Astrocyte of the hippocampus (primary cell): ENCODE measurements around the gene TXNDC16.
"Not testable (repeated sequence)": the region's sequence is repeated elsewhere in the genome, so short reads cannot be mapped to it uniquely, and the experiment has no call there.

ENCODE experiments used
- DNase-seq: peaks from one replicate; pipeline ENCODE4 v3.0.0; 2011; ENCODE audit warnings: low read depth, low spot score

Gene TXNDC16

GRCh38 chr14:52552063-52552988 is at the start of gene TXNDC16, which contains the start of gene GPR137C:
TSS of gene TXNDC16 (minus strand) at chr14:52552505. CDS start at chr14:52543557, 8,948 bp downstream.
TSS of gene GPR137C (plus strand) at chr14:52552836. CDS start at chr14:52553148, 312 bp downstream.
- DNase-seq, result peak; percentile 100

GRCh38 chr14:52599974-52600373 is 47.7 kb upstream of the TXNDC16 start:
- no peak for DNase-seq

- no peak for DNase-seq
Observed at GRCh38 chr14:52598568-52598967, 46.3 kb upstream of the TXNDC16 start.

GRCh38 chr14:52596861-52597260 is 44.6 kb upstream of the TXNDC16 start:
- no peak for DNase-seq

GRCh38 chr14:52596320-52596719 is 44.0 kb upstream of the TXNDC16 start:
- DNase-seq, result no peak

- no peak for DNase-seq
Observed at GRCh38 chr14:52590318-52590717, 38.0 kb upstream of the TXNDC16 start.

GRCh38 chr14:52589646-52590045 is 37.3 kb upstream of the TXNDC16 start:
- DNase-seq, result no peak

- DNase-seq, result no peak
Observed at GRCh38 chr14:52583544-52583943, 31.2 kb upstream of the TXNDC16 start.

GRCh38 chr14:52575858-52576257 is 23.6 kb upstream of the TXNDC16 start:
- DNase-seq, result no peak

GRCh38 chr14:52568454-52568853 is 16.1 kb upstream of the TXNDC16 start:
- DNase-seq, result not testable (repeated sequence)

GRCh38 chr14:52563120-52563519 is 10.8 kb upstream of the TXNDC16 start:
- peak; percentile 38 for DNase-seq

GRCh38 chr14:52558688-52559087 is 6.4 kb upstream of the TXNDC16 start:
- no peak for DNase-seq

GRCh38 chr14:52553671-52554575 is 1.6 kb upstream of the TXNDC16 start:
- peak; percentile 96 for DNase-seq

- DNase-seq, result peak; percentile 62
Observed at GRCh38 chr14:52553002-52553670, 831 bp upstream of the TXNDC16 start.

GRCh38 chr14:52551696-52552062 is 626 bp downstream of the TXNDC16 start:
- peak; percentile 55 for DNase-seq

- no peak for DNase-seq
Observed at GRCh38 chr14:52551205-52551604, 1.1 kb downstream of the TXNDC16 start.

- DNase-seq, result no peak
Observed at GRCh38 chr14:52550661-52551060, 1.6 kb downstream of the TXNDC16 start.

GRCh38 chr14:52547526-52547925 is 4.8 kb downstream of the TXNDC16 start:
- DNase-seq, result no peak

GRCh38 chr14:52547027-52547426 is 5.3 kb downstream of the TXNDC16 start:
- no peak for DNase-seq

- no peak for DNase-seq
Observed at GRCh38 chr14:52546318-52546670, 6.0 kb downstream of the TXNDC16 start.

GRCh38 chr14:52545584-52546317 is 6.6 kb downstream of the TXNDC16 start:
- DNase-seq, result no peak
